WTC11 (cell line): Measurements from ENCODE around the gene KRT12. TPM values are rescaled to one million over a fixed set of nuclear protein-coding genes. Genes with fewer than 3 reads are reported as not detected.

Experiments used
- ATAC-seq: fragments of 200-7000 bp; cut with Tn5 transposase; 2 replicates; pipeline ENCODE4 v1.10.0; 2021; ENCODE audit warnings: mild to moderate bottlenecking, moderate library complexity
- CTCF ChIA-PET: fragments of 300-600 bp; sonication (Branson Sonifier 250); formaldehyde crosslinking; loops from one replicate; lab custom pipeline; 2021; ENCODE audit warnings: antibody characterized with exemption; lab: Charles Lee
- POLR2A ChIA-PET: fragments of 350-600 bp; sonication (Branson Sonifier 250); formaldehyde crosslinking; loops from one replicate; lab custom pipeline; 2021; ENCODE audit warnings: antibody characterized with exemption; lab: Charles Lee
- DNase-seq: peaks from one replicate; pipeline ENCODE4 v3.0.0; 2021; ENCODE audit warnings: low spot score
- H3K27ac Mint-ChIP-seq: 2 replicates; pipeline ENCODE4 v1.8.0; 2021; ENCODE audit warnings: mixed read lengths
- H3K27me3 Mint-ChIP-seq: 2 replicates; pipeline ENCODE4 v1.8.0; 2021; ENCODE audit warnings: low read depth, mild to moderate bottlenecking, moderate library complexity, mixed read lengths
- H3K36me3 Mint-ChIP-seq: 2 replicates; pipeline ENCODE4 v1.8.0; 2021; ENCODE audit warnings: mixed read lengths
- H3K4me1 Mint-ChIP-seq: 2 replicates; pipeline ENCODE4 v1.8.0; 2022; ENCODE audit warnings: mixed read lengths
- H3K4me3 Mint-ChIP-seq: 2 replicates; pipeline ENCODE4 v1.8.0; 2021; ENCODE audit warnings: mild to moderate bottlenecking, moderate library complexity, mixed read lengths
- H3K9me3 Mint-ChIP-seq: 2 replicates; pipeline ENCODE4 v1.8.0; 2021; ENCODE audit warnings: mixed read lengths
- ATF1 ChIP-seq: sonication (generic); formaldehyde crosslinking; IDR thresholded peaks from 2 replicates; pipeline ENCODE4 v1.8.1; 2023; ENCODE audit warnings: mild to moderate bottlenecking, moderate library complexity, missing genetic modification reagents
- CBFB ChIP-seq: sonication (generic); formaldehyde crosslinking; IDR thresholded peaks from 2 replicates; pipeline ENCODE4 v1.8.1; 2022; ENCODE audit warnings: mild to moderate bottlenecking, low read depth, missing genetic modification reagents
- E2F4 ChIP-seq: sonication (generic); formaldehyde crosslinking; IDR thresholded peaks from 2 replicates; pipeline ENCODE4 v1.8.1; 2022; ENCODE audit warnings: low read depth, mild to moderate bottlenecking, moderate library complexity, missing genetic modification reagents, borderline replicate concordance
- ETV6 ChIP-seq: sonication (generic); formaldehyde crosslinking; IDR thresholded peaks from 2 replicates; pipeline ENCODE4 v1.8.1; 2022; ENCODE audit warnings: mild to moderate bottlenecking, missing genetic modification reagents
- FOXP1 ChIP-seq: sonication (generic); formaldehyde crosslinking; IDR thresholded peaks from 2 replicates; pipeline ENCODE4 v1.8.0; 2022; ENCODE audit warnings: missing genetic modification reagents, mild to moderate bottlenecking, moderate library complexity, borderline replicate concordance
- FOXP4 ChIP-seq: sonication (generic); formaldehyde crosslinking; IDR thresholded peaks from 2 replicates; pipeline ENCODE4 v1.8.0; 2022; ENCODE audit warnings: mild to moderate bottlenecking, missing genetic modification reagents
- JUN ChIP-seq: sonication (generic); formaldehyde crosslinking; IDR thresholded peaks from 2 replicates; pipeline ENCODE4 v1.8.0; 2023; ENCODE audit warnings: mild to moderate bottlenecking, missing genetic modification reagents
- KAT7 ChIP-seq: sonication (generic); formaldehyde crosslinking; IDR thresholded peaks from 2 replicates; pipeline ENCODE4 v1.8.1; 2023; ENCODE audit warnings: missing genetic modification reagents, mild to moderate bottlenecking, borderline replicate concordance
- NR1H2 ChIP-seq: sonication (generic); formaldehyde crosslinking; IDR thresholded peaks from 2 replicates; pipeline ENCODE4 v1.9.0; 2021; ENCODE audit warnings: mild to moderate bottlenecking, moderate library complexity, missing genetic modification reagents
- NR3C1 ChIP-seq: sonication (generic); formaldehyde crosslinking; conservative IDR thresholded peaks from 2 replicates; pipeline ENCODE4 v1.8.1; 2023; ENCODE audit warnings: low read depth, mild to moderate bottlenecking, missing genetic modification reagents
- PRRX2 ChIP-seq: fragments of 250-450 bp; sonication (Bioruptor Pico); IDR thresholded peaks from 2 replicates; pipeline ENCODE4 v1.8.0; 2021; ENCODE audit warnings: mild to moderate bottlenecking
- STAT6 ChIP-seq: sonication (generic); formaldehyde crosslinking; conservative IDR thresholded peaks from 2 replicates; pipeline ENCODE4 v1.8.1; 2023; ENCODE audit warnings: mild to moderate bottlenecking, low read depth, missing genetic modification reagents, moderate library complexity
- ZNF138 ChIP-seq: sonication (generic); formaldehyde crosslinking; conservative IDR thresholded peaks from 2 replicates; pipeline ENCODE4 v1.8.1; 2022; ENCODE audit warnings: mild to moderate bottlenecking, moderate library complexity, missing genetic modification reagents
- ZNF317 ChIP-seq: sonication (generic); formaldehyde crosslinking; IDR thresholded peaks from 2 replicates; pipeline ENCODE4 v1.8.1; 2023; ENCODE audit warnings: low read depth, mild to moderate bottlenecking, moderate library complexity, missing genetic modification reagents, borderline replicate concordance
- ZNF396 ChIP-seq: fragments of 250-450 bp; sonication (Bioruptor Pico); IDR thresholded peaks from 2 replicates; pipeline ENCODE4 v1.8.0; 2021; ENCODE audit warnings: mild to moderate bottlenecking, moderate library complexity, borderline replicate concordance
- total RNA-seq: library from RNA; stranded (reverse); gene quantifications from 3 replicates; pipeline ENCODE4 v1.2.3, GENCODE V29; 2021
- TF ChIP-seq, protein P1 (sequence below): fragments of 250-450 bp; sonication (Bioruptor Pico); IDR thresholded peaks from 2 replicates; pipeline ENCODE4 v1.9.0; 2021; ENCODE audit warnings: mild to moderate bottlenecking
- TF ChIP-seq, protein P2 (sequence below): sonication (generic); formaldehyde crosslinking; IDR thresholded peaks from 2 replicates; pipeline ENCODE4 v1.8.0; 2022; ENCODE audit warnings: mild to moderate bottlenecking, missing genetic modification reagents
- TF ChIP-seq, protein P3 (sequence below): fragments of 250-450 bp; sonication (Bioruptor Pico); IDR thresholded peaks from 2 replicates; pipeline ENCODE4 v1.8.0; 2021; ENCODE audit warnings: mild to moderate bottlenecking
- TF ChIP-seq, protein P4 (sequence below): sonication (generic); formaldehyde crosslinking; IDR thresholded peaks from 2 replicates; pipeline ENCODE4 v1.8.0; 2023; ENCODE audit warnings: mild to moderate bottlenecking, missing genetic modification reagents

Gene KRT12
- total RNA-seq, 1 experiment from 2014 or later = not detected

GRCh38 chr17:40905370-40905769, 38.3 kb upstream of the KRT12 start:
- H3K27ac Mint-ChIP-seq = no peak overlapping the region
- no peak overlapping the region for H3K4me3 Mint-ChIP-seq
- 0 out of 2 replicates have a peak, but pooled peaks cover 2% of the 10 kb centered on the region for H3K27me3 Mint-ChIP-seq
- ChIA-PET POLR2A (no interaction called here), CTCF (interaction anchor here (2.1 kb wide), 1 partner anchor 42 kb away, joined by 9 read pairs; no protein-coding TSS in a partner anchor)
- H3K36me3 Mint-ChIP-seq = no peaks in the 10 kb centered on the region
- ATAC-seq = no peak
- TF ChIP-seq, protein P1, sequence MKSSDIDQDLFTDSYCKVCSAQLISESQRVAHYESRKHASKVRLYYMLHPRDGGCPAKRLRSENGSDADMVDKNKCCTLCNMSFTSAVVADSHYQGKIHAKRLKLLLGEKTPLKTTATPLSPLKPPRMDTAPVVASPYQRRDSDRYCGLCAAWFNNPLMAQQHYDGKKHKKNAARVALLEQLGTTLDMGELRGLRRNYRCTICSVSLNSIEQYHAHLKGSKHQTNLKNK (CRISPR knock-in tag) = no peak
- TF ChIP-seq JUN (CRISPR knock-in tag) (no peak), CBFB (no peak), ZNF396 (CRISPR knock-in tag) (no peak), ZNF317 (no peak), STAT6 (CRISPR knock-in tag) (no peak), ETV6 (CRISPR knock-in tag) (no peak), ATF1 (CRISPR knock-in tag) (no peak), E2F4 (CRISPR knock-in tag) (no peak), NR3C1 (no peak), PRRX2 (CRISPR knock-in tag) (no peak), FOXP1 (CRISPR knock-in tag) (no peak), FOXP4 (no peak)
- TF ChIP-seq, protein P2, sequence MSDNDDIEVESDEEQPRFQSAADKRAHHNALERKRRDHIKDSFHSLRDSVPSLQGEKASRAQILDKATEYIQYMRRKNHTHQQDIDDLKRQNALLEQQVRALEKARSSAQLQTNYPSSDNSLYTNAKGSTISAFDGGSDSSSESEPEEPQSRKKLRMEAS (CRISPR knock-in tag) = no peak
- peaks cover 16% of the 10 kb centered on the region for H3K4me1 Mint-ChIP-seq
- DNase-seq = no peak
- no peaks in the 10 kb centered on the region for H3K9me3 Mint-ChIP-seq

DNA sequence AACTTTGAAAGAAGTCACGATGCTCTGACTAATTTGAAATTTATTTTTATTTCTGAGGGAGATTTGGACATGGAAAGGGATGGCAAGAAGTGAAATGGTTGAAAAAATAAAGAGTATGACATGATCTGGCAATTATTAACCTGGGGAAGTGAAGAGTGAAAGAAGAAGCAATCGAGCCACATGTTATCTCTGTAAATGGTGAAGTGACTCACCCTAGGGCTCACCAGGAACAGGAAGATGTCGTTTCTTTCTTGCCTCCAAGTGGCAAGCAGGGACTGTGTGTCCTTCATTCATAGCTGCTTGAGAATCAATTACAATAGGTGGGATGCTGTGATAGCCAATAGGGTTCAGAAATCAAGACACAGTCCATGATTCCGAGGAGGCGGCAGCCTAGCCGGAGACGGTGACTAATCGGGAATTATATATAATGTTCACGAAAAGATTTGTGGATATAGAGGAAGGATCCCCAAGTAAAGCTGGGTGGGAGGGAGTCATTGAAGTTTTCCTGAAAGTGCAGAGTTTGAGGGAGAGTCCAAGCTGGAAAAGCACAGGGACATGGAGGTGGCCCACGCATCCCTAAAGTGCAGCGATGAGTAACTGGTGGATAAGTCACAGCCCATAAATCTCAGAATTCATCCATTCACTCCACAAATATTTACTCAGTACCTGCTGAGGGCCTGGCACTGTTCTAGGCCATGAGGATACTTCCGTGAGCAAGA, 36.3 kb upstream of the KRT12 start:
- Mint-ChIP-seq H3K27ac (no peak overlapping the region), H3K36me3 (no peaks in the 10 kb centered on the region), H3K9me3 (no peaks in the 10 kb centered on the region), H3K4me3 (no peak overlapping the region), H3K4me1 (peaks cover 12% of the 10 kb centered on the region), H3K27me3 (0 out of 2 replicates have a peak, but pooled peaks cover under 1% of the 10 kb centered on the region)
- TF ChIP-seq ZNF138 (CRISPR knock-in tag) = no peak
- no peak for TF ChIP-seq NR1H2 (CRISPR knock-in tag)
- TF ChIP-seq KAT7 (CRISPR knock-in tag) = no peak
- TF ChIP-seq, protein P3, sequence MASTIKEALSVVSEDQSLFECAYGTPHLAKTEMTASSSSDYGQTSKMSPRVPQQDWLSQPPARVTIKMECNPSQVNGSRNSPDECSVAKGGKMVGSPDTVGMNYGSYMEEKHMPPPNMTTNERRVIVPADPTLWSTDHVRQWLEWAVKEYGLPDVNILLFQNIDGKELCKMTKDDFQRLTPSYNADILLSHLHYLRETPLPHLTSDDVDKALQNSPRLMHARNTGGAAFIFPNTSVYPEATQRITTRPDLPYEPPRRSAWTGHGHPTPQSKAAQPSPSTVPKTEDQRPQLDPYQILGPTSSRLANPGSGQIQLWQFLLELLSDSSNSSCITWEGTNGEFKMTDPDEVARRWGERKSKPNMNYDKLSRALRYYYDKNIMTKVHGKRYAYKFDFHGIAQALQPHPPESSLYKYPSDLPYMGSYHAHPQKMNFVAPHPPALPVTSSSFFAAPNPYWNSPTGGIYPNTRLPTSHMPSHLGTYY (CRISPR knock-in tag) = no peak
- TF ChIP-seq, protein P4, sequence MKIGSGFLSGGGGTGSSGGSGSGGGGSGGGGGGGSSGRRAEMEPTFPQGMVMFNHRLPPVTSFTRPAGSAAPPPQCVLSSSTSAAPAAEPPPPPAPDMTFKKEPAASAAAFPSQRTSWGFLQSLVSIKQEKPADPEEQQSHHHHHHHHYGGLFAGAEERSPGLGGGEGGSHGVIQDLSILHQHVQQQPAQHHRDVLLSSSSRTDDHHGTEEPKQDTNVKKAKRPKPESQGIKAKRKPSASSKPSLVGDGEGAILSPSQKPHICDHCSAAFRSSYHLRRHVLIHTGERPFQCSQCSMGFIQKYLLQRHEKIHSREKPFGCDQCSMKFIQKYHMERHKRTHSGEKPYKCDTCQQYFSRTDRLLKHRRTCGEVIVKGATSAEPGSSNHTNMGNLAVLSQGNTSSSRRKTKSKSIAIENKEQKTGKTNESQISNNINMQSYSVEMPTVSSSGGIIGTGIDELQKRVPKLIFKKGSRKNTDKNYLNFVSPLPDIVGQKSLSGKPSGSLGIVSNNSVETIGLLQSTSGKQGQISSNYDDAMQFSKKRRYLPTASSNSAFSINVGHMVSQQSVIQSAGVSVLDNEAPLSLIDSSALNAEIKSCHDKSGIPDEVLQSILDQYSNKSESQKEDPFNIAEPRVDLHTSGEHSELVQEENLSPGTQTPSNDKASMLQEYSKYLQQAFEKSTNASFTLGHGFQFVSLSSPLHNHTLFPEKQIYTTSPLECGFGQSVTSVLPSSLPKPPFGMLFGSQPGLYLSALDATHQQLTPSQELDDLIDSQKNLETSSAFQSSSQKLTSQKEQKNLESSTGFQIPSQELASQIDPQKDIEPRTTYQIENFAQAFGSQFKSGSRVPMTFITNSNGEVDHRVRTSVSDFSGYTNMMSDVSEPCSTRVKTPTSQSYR (CRISPR knock-in tag) = no peak
- ChIA-PET POLR2A (no interaction called here), CTCF (interaction anchor here (1.2 to 2.1 kb wide), 2 partner anchors 40 kb away, joined by 3 to 9 read pairs; no protein-coding TSS in a partner anchor)
- no peak for ATAC-seq
- DNase-seq = no peak
